Ishikawa (cell line): ENCODE data around the gene IGFL1.

Source experiments
- CEBPB ChIP-seq: IDR thresholded peaks from 2 replicates; pipeline ENCODE4 v1.6.1; 2012
- CREB1 ChIP-seq: IDR thresholded peaks from 2 replicates; pipeline ENCODE4 v1.6.1; 2012; ENCODE audit warnings: low read depth
- EGR1 ChIP-seq: IDR thresholded peaks from 2 replicates; pipeline ENCODE4 v1.6.1; 2012
- EP300 ChIP-seq: IDR thresholded peaks from 2 replicates; pipeline ENCODE4 v1.6.1; 2012; ENCODE audit warnings: borderline replicate concordance
- FOXM1 ChIP-seq: IDR thresholded peaks from 2 replicates; pipeline ENCODE4 v1.6.1; 2012; ENCODE audit warnings: low read depth, borderline replicate concordance
- NFIC ChIP-seq: IDR thresholded peaks from 2 replicates; pipeline ENCODE4 v1.6.1; 2012
- RAD21 ChIP-seq: IDR thresholded peaks from 2 replicates; pipeline ENCODE4 v1.6.1; 2012; ENCODE audit warnings: low read depth
- TAF1 ChIP-seq: IDR thresholded peaks from 2 replicates; pipeline ENCODE4 v1.6.1; 2012; ENCODE audit warnings: low read depth, mild to moderate bottlenecking
- TCF12 ChIP-seq: IDR thresholded peaks from 2 replicates; pipeline ENCODE4 v1.6.1; 2012; ENCODE audit warnings: low read depth
- TEAD4 ChIP-seq: IDR thresholded peaks from 2 replicates; pipeline ENCODE4 v1.6.1; 2012
- YY1 ChIP-seq: IDR thresholded peaks from 2 replicates; pipeline ENCODE4 v1.6.1; 2012; ENCODE audit warnings: low read depth
- ZBTB7A ChIP-seq: IDR thresholded peaks from 2 replicates; pipeline ENCODE4 v1.6.1; 2012; ENCODE audit warnings: low read depth
- TF ChIP-seq, protein P1 (sequence below): IDR thresholded peaks from 2 replicates; pipeline ENCODE4 v1.6.1; 2012
- TF ChIP-seq, protein P2 (sequence below): IDR thresholded peaks from 2 replicates; pipeline ENCODE4 v1.6.1; 2012
- TF ChIP-seq, protein P3 (sequence below): IDR thresholded peaks from 2 replicates; pipeline ENCODE4 v1.6.1; 2012; ENCODE audit warnings: low read depth, mild to moderate bottlenecking

IGFL1 gene

DNA sequence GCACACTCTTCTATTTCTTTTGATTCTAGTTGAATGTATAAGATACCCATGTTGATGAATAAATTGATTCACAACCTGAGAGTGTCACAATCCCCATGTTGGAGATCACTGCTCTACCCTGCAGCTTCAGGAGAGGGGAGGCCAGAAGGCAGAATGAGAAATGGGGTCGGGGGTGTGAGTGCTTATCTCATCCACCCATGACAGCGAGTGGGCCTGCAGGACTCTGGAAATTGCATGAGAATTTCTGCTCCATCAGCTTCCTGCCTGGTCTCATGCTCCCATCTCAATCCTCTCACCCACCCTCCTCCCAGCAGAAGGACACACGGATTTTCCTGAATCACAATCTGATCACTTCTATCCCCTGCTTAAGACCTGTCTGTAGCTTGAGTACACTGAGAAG is 22.9 kb upstream of the IGFL1 start:
- TF ChIP-seq, protein P1, sequence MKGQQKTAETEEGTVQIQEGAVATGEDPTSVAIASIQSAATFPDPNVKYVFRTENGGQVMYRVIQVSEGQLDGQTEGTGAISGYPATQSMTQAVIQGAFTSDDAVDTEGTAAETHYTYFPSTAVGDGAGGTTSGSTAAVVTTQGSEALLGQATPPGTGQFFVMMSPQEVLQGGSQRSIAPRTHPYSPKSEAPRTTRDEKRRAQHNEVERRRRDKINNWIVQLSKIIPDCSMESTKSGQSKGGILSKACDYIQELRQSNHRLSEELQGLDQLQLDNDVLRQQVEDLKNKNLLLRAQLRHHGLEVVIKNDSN, result no peak
- TF ChIP-seq CEBPB (no peak), TCF12 (no peak), ZBTB7A (no peak), TEAD4 (no peak), EP300 (no peak), RAD21 (no peak), YY1 (no peak), CREB1 (no peak), NFIC (no peak), FOXM1 (no peak), EGR1 (no peak), TAF1 (no peak)
- TF ChIP-seq, protein P2, sequence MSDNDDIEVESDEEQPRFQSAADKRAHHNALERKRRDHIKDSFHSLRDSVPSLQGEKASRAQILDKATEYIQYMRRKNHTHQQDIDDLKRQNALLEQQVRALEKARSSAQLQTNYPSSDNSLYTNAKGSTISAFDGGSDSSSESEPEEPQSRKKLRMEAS, result no peak
- TF ChIP-seq, protein P3, sequence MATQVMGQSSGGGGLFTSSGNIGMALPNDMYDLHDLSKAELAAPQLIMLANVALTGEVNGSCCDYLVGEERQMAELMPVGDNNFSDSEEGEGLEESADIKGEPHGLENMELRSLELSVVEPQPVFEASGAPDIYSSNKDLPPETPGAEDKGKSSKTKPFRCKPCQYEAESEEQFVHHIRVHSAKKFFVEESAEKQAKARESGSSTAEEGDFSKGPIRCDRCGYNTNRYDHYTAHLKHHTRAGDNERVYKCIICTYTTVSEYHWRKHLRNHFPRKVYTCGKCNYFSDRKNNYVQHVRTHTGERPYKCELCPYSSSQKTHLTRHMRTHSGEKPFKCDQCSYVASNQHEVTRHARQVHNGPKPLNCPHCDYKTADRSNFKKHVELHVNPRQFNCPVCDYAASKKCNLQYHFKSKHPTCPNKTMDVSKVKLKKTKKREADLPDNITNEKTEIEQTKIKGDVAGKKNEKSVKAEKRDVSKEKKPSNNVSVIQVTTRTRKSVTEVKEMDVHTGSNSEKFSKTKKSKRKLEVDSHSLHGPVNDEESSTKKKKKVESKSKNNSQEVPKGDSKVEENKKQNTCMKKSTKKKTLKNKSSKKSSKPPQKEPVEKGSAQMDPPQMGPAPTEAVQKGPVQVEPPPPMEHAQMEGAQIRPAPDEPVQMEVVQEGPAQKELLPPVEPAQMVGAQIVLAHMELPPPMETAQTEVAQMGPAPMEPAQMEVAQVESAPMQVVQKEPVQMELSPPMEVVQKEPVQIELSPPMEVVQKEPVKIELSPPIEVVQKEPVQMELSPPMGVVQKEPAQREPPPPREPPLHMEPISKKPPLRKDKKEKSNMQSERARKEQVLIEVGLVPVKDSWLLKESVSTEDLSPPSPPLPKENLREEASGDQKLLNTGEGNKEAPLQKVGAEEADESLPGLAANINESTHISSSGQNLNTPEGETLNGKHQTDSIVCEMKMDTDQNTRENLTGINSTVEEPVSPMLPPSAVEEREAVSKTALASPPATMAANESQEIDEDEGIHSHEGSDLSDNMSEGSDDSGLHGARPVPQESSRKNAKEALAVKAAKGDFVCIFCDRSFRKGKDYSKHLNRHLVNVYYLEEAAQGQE, result no peak

DNA sequence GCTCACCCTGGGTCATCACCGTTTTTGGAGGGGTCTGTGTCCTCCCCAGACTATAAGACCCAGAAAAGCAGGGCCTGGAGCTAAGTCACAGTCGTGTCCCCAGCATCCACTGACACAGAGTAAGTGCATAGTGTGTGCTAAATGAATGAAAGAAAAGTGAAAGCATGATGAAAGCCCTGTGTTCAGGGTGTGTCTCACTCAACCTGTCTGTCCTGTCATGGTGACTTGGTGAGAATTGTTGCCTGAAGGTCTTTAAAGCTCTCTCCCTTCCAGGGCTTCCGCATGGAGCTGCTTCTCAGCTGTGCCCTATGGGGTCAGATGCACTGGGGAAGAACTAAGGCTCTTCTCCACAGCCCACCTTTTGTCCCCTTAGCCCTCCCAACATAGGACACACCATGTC is 20.5 kb upstream of the IGFL1 start:
- TF ChIP-seq TCF12 (no peak), FOXM1 (no peak), YY1 (no peak), TEAD4 (no peak), RAD21 (no peak), EGR1 (no peak), NFIC (no peak)
- TF ChIP-seq, protein P1, result no peak
- TF ChIP-seq, protein P3, result no peak

DNA sequence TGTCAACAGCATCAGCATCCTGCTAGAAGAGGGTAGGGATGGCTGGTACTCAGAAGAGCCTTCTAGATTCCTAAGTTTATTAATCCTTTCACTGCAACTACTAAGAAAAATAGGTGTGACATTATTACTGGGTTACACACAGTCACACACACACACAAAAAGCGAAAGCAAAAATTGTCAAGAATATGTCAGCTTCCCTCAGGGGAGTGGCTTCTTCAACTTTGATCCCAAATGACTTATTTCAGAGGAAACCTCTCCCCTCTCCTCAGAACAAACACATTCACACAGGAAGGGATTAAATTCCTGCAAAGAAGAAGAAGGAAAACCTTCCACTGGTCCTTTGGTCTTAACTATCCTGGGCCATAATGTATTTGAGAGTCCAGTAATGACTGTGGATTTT is 20.1 kb upstream of the IGFL1 start:
- TF ChIP-seq FOXM1, result no peak
- TF ChIP-seq, protein P3, result no peak
- no peak for TF ChIP-seq YY1
- TF ChIP-seq ZBTB7A, result no peak
- TF ChIP-seq NFIC, result no peak
- TF ChIP-seq CREB1, result no peak
- TF ChIP-seq RAD21, result no peak
- TF ChIP-seq TAF1, result no peak
- no peak for TF ChIP-seq CEBPB
- TF ChIP-seq, protein P1, result no peak
- no peak for TF ChIP-seq EGR1
- no peak for TF ChIP-seq TCF12
- TF ChIP-seq TEAD4, result no peak
- TF ChIP-seq EP300, result no peak

DNA sequence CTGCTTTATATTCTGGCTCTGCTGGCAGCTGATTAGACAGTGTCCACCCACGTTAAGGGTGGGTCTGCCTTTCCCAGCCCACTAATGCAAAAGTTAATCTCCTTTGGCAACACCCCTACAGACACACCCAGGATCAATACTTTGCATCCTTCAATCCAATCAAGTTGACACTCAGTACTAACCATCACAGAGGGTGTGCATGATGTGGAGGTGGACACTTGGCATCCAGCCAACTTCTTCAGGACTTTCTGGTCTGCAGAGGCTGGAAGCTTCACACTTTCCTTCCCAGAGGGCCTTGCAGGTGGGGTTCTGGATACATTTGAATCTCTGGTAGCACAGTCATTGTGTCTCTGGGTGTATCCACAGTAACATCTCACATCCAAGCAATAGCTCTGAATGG is 18.9 kb upstream of the IGFL1 start:
- TF ChIP-seq, protein P1, result no peak
- peak; percentile 87 for TF ChIP-seq NFIC
- no peak for TF ChIP-seq TAF1
